Activated naive CD8-positive, alpha-beta T cell (primary cell): Measurements from ENCODE around the gene FAM47E.
A peak's percentile ranks its signal among the peaks of the same experiment; 100 is the strongest.

Experiments used
- H3K27ac Mint-ChIP-seq: one replicate; pipeline ENCODE4 v1.8.0; 2021; ENCODE audit warnings: mixed read lengths
- H3K27me3 Mint-ChIP-seq: one replicate; pipeline ENCODE4 v1.8.0; 2021; ENCODE audit warnings: mixed read lengths
- H3K36me3 Mint-ChIP-seq: one replicate; pipeline ENCODE4 v1.8.0; 2021; ENCODE audit warnings: mixed read lengths
- H3K4me1 Mint-ChIP-seq: one replicate; pipeline ENCODE4 v1.8.0; 2021; ENCODE audit warnings: low read depth, mixed read lengths
- H3K4me3 Mint-ChIP-seq: one replicate; pipeline ENCODE4 v1.8.0; 2021; ENCODE audit warnings: mild to moderate bottlenecking, mixed read lengths
- H3K9me3 Mint-ChIP-seq: one replicate; pipeline ENCODE4 v1.8.0; 2021; ENCODE audit warnings: low read depth, mixed read lengths

The FAM47E gene

DNA sequence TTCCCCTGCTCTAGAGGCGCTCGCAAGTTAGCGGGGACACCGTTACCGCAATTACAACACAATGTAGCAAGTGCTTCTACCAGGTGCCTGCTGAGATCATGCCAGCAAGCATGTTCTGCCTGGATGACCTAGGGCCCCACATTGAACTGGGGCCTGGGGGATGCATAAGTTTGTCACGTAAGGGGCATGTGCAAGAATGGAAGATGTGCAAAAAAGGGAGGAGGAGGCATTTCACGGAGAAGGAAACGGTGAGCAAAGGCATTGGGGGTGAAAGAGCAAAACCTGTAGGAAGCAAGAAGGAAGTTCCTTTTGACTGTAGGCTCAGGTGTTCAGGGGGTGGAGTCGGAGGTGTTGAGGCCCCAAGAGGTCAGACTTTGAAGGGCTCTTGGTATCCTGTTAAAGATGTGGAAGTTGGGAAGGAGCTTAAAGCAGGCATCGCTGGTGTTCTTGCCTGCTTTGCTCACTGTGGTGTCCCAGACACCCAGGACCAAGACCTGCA lies 37.3 kb upstream of the FAM47E start:
- Mint-ChIP-seq H3K4me1 (peaks cover 45% of the 10 kb centered on the region), H3K27ac (peak overlapping the region; percentile 85), H3K27me3 (no peaks in the 10 kb centered on the region), H3K36me3 (no peaks in the 10 kb centered on the region), H3K9me3 (no peaks in the 10 kb centered on the region), H3K4me3 (peak overlapping the region; percentile 87)

- Mint-ChIP-seq H3K27me3 (no peaks in the 10 kb centered on the region), H3K9me3 (no peaks in the 10 kb centered on the region), H3K27ac (no peak overlapping the region), H3K4me1 (peaks cover 40% of the 10 kb centered on the region), H3K4me3 (peak overlapping the region; percentile 27), H3K36me3 (no peaks in the 10 kb centered on the region)
Measured at GRCh38 chr4:76215077-76215476, 36.4 kb upstream of the FAM47E start.

DNA sequence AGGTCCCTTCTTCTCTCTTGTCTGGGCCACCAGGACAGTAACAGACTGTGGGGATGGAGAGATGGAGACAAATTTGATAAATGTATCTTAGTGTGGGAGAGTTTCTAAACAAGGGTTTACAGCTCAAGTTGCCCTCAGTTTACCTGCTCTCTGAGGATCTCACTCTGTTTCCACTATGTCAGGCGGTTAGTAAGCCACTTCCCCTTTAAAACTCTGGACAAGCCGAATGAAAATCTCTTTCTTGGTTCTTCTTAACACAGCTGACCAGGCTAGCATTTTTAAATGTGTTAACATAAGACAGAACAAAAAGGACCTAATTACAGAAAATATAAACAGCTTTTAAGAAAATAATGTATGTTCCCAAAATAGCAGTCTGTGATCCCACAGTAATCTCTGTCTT lies 35.0 kb upstream of the FAM47E start:
- Mint-ChIP-seq H3K9me3 (no peaks in the 10 kb centered on the region), H3K4me3 (no peak overlapping the region), H3K36me3 (no peaks in the 10 kb centered on the region), H3K27ac (no peak overlapping the region), H3K4me1 (peaks cover 29% of the 10 kb centered on the region), H3K27me3 (no peaks in the 10 kb centered on the region)

- Mint-ChIP-seq H3K9me3 (no peaks in the 10 kb centered on the region), H3K4me3 (no peak overlapping the region), H3K36me3 (no peaks in the 10 kb centered on the region), H3K27me3 (no peaks in the 10 kb centered on the region), H3K27ac (no peak overlapping the region), H3K4me1 (peaks cover 23% of the 10 kb centered on the region)
Measured at GRCh38 chr4:76216975-76217814, 34.3 kb upstream of the FAM47E start.

- H3K27me3 Mint-ChIP-seq, result no peaks in the 10 kb centered on the region
- peaks cover 6% of the 10 kb centered on the region for H3K4me1 Mint-ChIP-seq
- no peak overlapping the region for H3K27ac Mint-ChIP-seq
- H3K4me3 Mint-ChIP-seq, result no peak overlapping the region
- H3K9me3 Mint-ChIP-seq, result no peaks in the 10 kb centered on the region
- no peaks in the 10 kb centered on the region for H3K36me3 Mint-ChIP-seq
Measured at GRCh38 chr4:76219299-76220055, 32.0 kb upstream of the FAM47E start.

- H3K9me3 Mint-ChIP-seq, result peaks cover 5% of the 10 kb centered on the region
- H3K27me3 Mint-ChIP-seq, result no peaks in the 10 kb centered on the region
- no peak overlapping the region for H3K4me3 Mint-ChIP-seq
- H3K36me3 Mint-ChIP-seq, result peaks cover 12% of the 10 kb centered on the region
- H3K4me1 Mint-ChIP-seq, result no peaks in the 10 kb centered on the region
- H3K27ac Mint-ChIP-seq, result no peak overlapping the region
Measured at GRCh38 chr4:76224171-76224570, 27.4 kb upstream of the FAM47E start.

GRCh38 chr4:76226418-76226817 lies 25.1 kb upstream of the FAM47E start:
- no peaks in the 10 kb centered on the region for H3K4me1 Mint-ChIP-seq
- H3K4me3 Mint-ChIP-seq, result no peak overlapping the region
- H3K27me3 Mint-ChIP-seq, result no peaks in the 10 kb centered on the region
- peaks cover 17% of the 10 kb centered on the region for H3K36me3 Mint-ChIP-seq
- H3K9me3 Mint-ChIP-seq, result peaks cover 10% of the 10 kb centered on the region
- H3K27ac Mint-ChIP-seq, result no peak overlapping the region

GRCh38 chr4:76232681-76233080 lies 18.8 kb upstream of the FAM47E start:
- H3K4me3 Mint-ChIP-seq, result no peak overlapping the region
- no peaks in the 10 kb centered on the region for H3K27me3 Mint-ChIP-seq
- no peak overlapping the region for H3K27ac Mint-ChIP-seq
- peaks cover 4% of the 10 kb centered on the region for H3K4me1 Mint-ChIP-seq
- peaks cover 14% of the 10 kb centered on the region for H3K36me3 Mint-ChIP-seq
- H3K9me3 Mint-ChIP-seq, result peaks cover 15% of the 10 kb centered on the region

DNA sequence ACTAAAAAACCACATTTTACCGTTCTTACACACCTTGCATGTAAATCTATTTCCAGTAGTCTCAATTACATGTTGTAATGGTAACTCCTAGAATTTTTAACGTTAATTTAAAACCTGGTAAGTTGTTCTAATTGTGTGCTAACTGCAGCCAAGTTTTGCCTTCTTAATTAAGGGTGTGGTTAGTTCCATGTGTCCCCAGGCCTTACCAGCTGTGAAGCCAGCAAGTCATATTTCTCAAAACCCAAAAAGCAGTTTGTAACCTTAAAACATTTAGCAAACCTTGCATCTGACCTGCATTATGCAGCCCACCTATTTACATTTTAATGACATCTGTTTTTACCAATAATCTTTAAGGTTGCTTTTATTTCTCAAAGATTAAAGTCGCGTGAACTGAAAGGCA lies 18.4 kb upstream of the FAM47E start:
- peaks cover 4% of the 10 kb centered on the region for H3K4me1 Mint-ChIP-seq

GRCh38 chr4:76233529-76233928 lies 18.0 kb upstream of the FAM47E start:
- H3K36me3 Mint-ChIP-seq, result peaks cover 10% of the 10 kb centered on the region
- peaks cover 17% of the 10 kb centered on the region for H3K9me3 Mint-ChIP-seq
- peak overlapping the region; percentile 57 for H3K4me3 Mint-ChIP-seq
- H3K27ac Mint-ChIP-seq, result no peak overlapping the region
- no peaks in the 10 kb centered on the region for H3K27me3 Mint-ChIP-seq
- H3K4me1 Mint-ChIP-seq, result peaks cover 4% of the 10 kb centered on the region

More for the DNA sequence above, 18.4 kb upstream of the FAM47E start:
- Mint-ChIP-seq H3K4me3 (no peak overlapping the region), H3K9me3 (peaks cover 17% of the 10 kb centered on the region), H3K27ac (no peak overlapping the region), H3K27me3 (no peaks in the 10 kb centered on the region), H3K36me3 (peaks cover 10% of the 10 kb centered on the region)

GRCh38 chr4:76233967-76234678 lies 17.4 kb upstream of the FAM47E start:
- Mint-ChIP-seq H3K27ac (no peak overlapping the region), H3K4me3 (peak overlapping the region; percentile 57), H3K4me1 (peaks cover 4% of the 10 kb centered on the region)

DNA sequence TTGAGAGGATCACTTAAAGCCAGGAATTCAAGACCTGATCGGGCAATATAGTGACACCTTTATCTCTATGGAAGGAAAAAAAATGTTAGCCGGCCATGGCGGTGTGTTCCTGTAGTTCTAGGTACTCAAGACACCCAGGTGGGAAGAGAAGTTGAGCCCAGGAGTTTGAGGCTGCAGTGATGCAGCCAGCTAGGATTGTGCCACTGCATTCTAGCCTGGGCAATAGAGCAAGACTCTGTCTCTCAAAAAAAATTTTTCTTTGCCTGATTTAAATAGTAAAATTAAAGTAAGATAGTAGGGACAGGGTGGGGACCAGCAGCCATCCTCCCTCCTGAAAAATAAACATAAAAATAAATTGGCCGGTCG lies 16.9 kb upstream of the FAM47E start:
- H3K4me1 Mint-ChIP-seq, result peaks cover 4% of the 10 kb centered on the region
- peaks cover under 1% of the 10 kb centered on the region for H3K36me3 Mint-ChIP-seq
- no peak overlapping the region for H3K27ac Mint-ChIP-seq
- peaks cover 7% of the 10 kb centered on the region for H3K9me3 Mint-ChIP-seq
- H3K27me3 Mint-ChIP-seq, result no peaks in the 10 kb centered on the region
- no peak overlapping the region for H3K4me3 Mint-ChIP-seq

More at GRCh38 chr4:76233967-76234678, 17.4 kb upstream of the FAM47E start:
- H3K36me3 Mint-ChIP-seq, result peaks cover 6% of the 10 kb centered on the region
- H3K27me3 Mint-ChIP-seq, result no peaks in the 10 kb centered on the region
- H3K9me3 Mint-ChIP-seq, result peaks cover 12% of the 10 kb centered on the region

DNA sequence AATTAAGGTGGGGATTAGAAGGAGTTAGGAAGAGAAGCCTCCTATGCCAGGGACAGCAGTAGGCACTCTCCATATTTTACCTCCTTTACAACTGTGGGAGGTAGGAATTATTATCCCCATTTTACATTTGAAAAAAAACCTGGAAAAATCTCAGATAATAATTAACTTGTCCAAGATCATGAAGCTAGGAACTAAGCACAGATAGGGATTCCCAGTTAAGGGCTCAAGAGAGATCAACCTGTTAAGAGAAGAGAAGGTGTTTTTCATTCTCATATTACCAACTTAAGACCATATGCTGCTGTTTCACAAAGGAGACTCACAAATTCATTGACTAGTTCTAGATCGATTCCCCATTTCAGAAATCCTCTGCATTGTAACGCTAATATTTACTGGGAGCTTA lies 16.1 kb upstream of the FAM47E start:
- Mint-ChIP-seq H3K27ac (no peak overlapping the region), H3K36me3 (peaks cover 2% of the 10 kb centered on the region), H3K9me3 (peaks cover 8% of the 10 kb centered on the region), H3K4me1 (peaks cover 4% of the 10 kb centered on the region), H3K4me3 (no peak overlapping the region), H3K27me3 (no peaks in the 10 kb centered on the region)

GRCh38 chr4:76235915-76236314 lies 15.6 kb upstream of the FAM47E start:
- peaks cover 4% of the 10 kb centered on the region for H3K4me1 Mint-ChIP-seq
- H3K36me3 Mint-ChIP-seq, result peaks cover 5% of the 10 kb centered on the region
- H3K4me3 Mint-ChIP-seq, result no peak overlapping the region
- no peaks in the 10 kb centered on the region for H3K27me3 Mint-ChIP-seq
- H3K27ac Mint-ChIP-seq, result no peak overlapping the region
- H3K9me3 Mint-ChIP-seq, result peaks cover 13% of the 10 kb centered on the region

- Mint-ChIP-seq H3K4me3 (no peak overlapping the region), H3K36me3 (peaks cover 5% of the 10 kb centered on the region), H3K27me3 (no peaks in the 10 kb centered on the region), H3K27ac (no peak overlapping the region), H3K4me1 (peaks cover 4% of the 10 kb centered on the region), H3K9me3 (peaks cover 13% of the 10 kb centered on the region)
Measured at GRCh38 chr4:76238236-76238635, 13.3 kb upstream of the FAM47E start.
